Measurements from ENCODE around the gene KRT86.

KRT86 gene

GRCh38 chr12:52229836-52230343 lies 44.6 kb upstream of the KRT86 start:
- no peak for DNase-seq (ENCODE audit: low read depth)
- H3K4me3 ChIP-seq (ENCODE audit: low read depth, low read length), result no peak overlapping the region
- TF ChIP-seq, protein P1, sequence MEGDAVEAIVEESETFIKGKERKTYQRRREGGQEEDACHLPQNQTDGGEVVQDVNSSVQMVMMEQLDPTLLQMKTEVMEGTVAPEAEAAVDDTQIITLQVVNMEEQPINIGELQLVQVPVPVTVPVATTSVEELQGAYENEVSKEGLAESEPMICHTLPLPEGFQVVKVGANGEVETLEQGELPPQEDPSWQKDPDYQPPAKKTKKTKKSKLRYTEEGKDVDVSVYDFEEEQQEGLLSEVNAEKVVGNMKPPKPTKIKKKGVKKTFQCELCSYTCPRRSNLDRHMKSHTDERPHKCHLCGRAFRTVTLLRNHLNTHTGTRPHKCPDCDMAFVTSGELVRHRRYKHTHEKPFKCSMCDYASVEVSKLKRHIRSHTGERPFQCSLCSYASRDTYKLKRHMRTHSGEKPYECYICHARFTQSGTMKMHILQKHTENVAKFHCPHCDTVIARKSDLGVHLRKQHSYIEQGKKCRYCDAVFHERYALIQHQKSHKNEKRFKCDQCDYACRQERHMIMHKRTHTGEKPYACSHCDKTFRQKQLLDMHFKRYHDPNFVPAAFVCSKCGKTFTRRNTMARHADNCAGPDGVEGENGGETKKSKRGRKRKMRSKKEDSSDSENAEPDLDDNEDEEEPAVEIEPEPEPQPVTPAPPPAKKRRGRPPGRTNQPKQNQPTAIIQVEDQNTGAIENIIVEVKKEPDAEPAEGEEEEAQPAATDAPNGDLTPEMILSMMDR (IDR thresholded peaks at IDR 0.05; ENCODE audit: insufficient read depth, low read depth, low read length, missing control alignments), result no peak

GRCh38 chr12:52230364-52231281 lies 43.8 kb upstream of the KRT86 start:
- H3K4me3 ChIP-seq (ENCODE audit: low read depth, low read length), result no peak overlapping the region
- TF ChIP-seq, protein P1 (IDR thresholded peaks at IDR 0.05; ENCODE audit: insufficient read depth, low read depth, low read length, missing control alignments), result no peak
- no peak for DNase-seq (ENCODE audit: low read depth)

GRCh38 chr12:52231305-52232202 lies 42.9 kb upstream of the KRT86 start:
- DNase-seq (ENCODE audit: low read depth), result no peak
- TF ChIP-seq, protein P1 (IDR thresholded peaks at IDR 0.05; ENCODE audit: insufficient read depth, low read depth, low read length, missing control alignments), result no peak
- H3K4me3 ChIP-seq (ENCODE audit: low read depth, low read length), result no peak overlapping the region

DNA sequence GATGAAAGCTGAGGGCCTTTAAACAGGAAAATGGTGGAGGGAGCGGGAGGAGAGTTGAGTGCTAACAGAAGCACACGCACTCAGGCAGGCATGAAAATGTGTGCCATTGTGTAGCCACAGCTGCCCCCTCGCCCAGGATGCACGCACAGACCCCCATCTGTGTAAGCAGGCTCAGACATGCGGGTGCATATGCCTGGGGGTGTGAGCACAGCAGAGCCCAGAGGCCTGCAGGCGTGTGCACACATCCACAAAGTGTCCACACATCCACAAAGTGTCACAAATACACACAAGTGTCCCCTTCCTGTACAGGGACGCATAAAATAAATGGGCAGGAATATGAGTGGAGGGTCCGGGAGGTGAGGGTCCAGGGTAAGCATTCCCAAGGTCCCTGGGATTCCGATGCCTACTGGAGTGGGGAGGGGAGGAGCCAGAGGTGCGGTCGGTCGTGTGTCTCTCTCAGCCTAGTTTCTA lies 42.2 kb upstream of the KRT86 start:
- TF ChIP-seq, protein P1 (IDR thresholded peaks at IDR 0.05; ENCODE audit: insufficient read depth, low read depth, low read length, missing control alignments), result no peak
- no peak for DNase-seq (ENCODE audit: low read depth)
- H3K4me3 ChIP-seq (ENCODE audit: low read depth, low read length), result no peak overlapping the region

DNA sequence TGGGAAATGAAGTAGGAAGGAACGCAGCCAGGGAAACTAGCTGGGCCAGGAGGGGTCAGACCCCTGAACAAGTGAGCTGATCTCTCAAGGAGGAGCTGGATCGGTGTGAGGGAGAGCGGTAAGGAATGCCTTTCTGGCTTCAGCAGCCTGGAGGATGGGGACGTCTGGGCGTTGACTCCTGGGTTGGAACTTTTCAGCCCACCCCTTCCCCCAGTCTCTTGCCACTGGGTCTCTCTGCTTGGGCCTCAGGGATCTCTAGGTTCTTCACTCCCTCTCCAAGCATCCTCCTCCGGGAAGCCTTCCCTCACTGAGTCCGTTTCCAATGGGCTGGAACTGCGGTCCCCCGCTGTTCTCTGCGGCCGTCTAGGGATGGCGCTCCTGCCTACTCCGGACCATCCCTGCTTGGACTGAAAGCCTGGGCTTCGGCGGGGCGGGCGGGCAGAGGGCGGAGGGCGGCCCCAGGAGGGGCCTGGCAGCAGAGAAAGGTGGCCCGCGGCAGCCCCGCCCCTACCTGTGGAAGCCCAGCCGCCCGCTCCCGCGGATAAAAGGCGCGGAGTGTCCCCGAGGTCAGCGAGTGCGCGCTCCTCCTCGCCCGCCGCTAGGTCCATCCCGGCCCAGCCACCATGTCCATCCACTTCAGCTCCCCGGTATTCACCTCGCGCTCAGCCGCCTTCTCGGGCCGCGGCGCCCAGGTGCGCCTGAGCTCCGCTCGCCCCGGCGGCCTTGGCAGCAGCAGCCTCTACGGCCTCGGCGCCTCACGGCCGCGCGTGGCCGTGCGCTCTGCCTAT lies 41.6 kb upstream of the KRT86 start, which contains the start of gene KRT7:
Gene KRT7 (plus strand): TSS at position 570 of the 788 bp plus-strand sequence. CDS start 54 bp downstream, at position 624.
- H3K4me3 ChIP-seq (ENCODE audit: low read depth, low read length), result no peak within 1 kb of the TSS
- TF ChIP-seq, protein P1 (IDR thresholded peaks at IDR 0.05; ENCODE audit: insufficient read depth, low read depth, low read length, missing control alignments), result no peak
- DNase-seq (ENCODE audit: low read depth), result no peak
